ENCODE data around the gene FOXD2.

Gene FOXD2

GRCh38 chr1:47433477-47434050 is 4.3 kb upstream of the FOXD2 start:
- Histone ChIP-seq H3K9ac (ENCODE audit: low read depth, low read length, poor library complexity, severe bottlenecking) (no peak overlapping the region), H3K4me2 (ENCODE audit: low read depth, low read length, poor library complexity, severe bottlenecking) (peak overlapping the region; percentile 96), H2AFZ (ENCODE audit: low read length) (no peak overlapping the region), H3F3A (ENCODE audit: low read depth) (no peaks in the 10 kb centered on the region), H3K4me3 (ENCODE audit: low read length, poor library complexity, severe bottlenecking) (peak overlapping the region; percentile 37), H3K36me3 (ENCODE audit: insufficient read depth, low read length) (no peaks in the 10 kb centered on the region), H3K79me2 (ENCODE audit: insufficient read depth, low read length) (peaks cover 56% of the 10 kb centered on the region), H3K9me2 (replicated peaks; ENCODE audit: low read depth, low read length) (no peaks in the 10 kb centered on the region), H3K27me3 (ENCODE audit: insufficient read depth, low read length, poor library complexity, severe bottlenecking) (peaks cover 6% of the 10 kb centered on the region), H4K20me1 (ENCODE audit: insufficient read depth, low read length, poor library complexity, severe bottlenecking) (peaks cover 20% of the 10 kb centered on the region), H3K4me1 (ENCODE audit: insufficient read depth, low read length, poor library complexity, severe bottlenecking) (peaks cover 36% of the 10 kb centered on the region), H3K9me3 (ENCODE audit: insufficient read depth, low read depth, low read length) (no peaks in the 10 kb centered on the region)
- TF ChIP-seq CTCF (conservative IDR thresholded peaks at IDR 0.05; ENCODE audit: low read length) = no peak
- TF ChIP-seq EZH2phosphoT487 (IDR thresholded peaks at IDR 0.05; ENCODE audit: borderline replicate concordance) = no peak

- Histone ChIP-seq H3K36me3 (ENCODE audit: insufficient read depth, low read length) (no peaks in the 10 kb centered on the region), H3F3A (ENCODE audit: low read depth) (no peaks in the 10 kb centered on the region), H3K9me3 (ENCODE audit: insufficient read depth, low read depth, low read length) (no peaks in the 10 kb centered on the region), H3K4me1 (ENCODE audit: insufficient read depth, low read length, poor library complexity, severe bottlenecking) (peaks cover 36% of the 10 kb centered on the region), H3K9me2 (replicated peaks; ENCODE audit: low read depth, low read length) (no peaks in the 10 kb centered on the region), H3K9ac (ENCODE audit: low read depth, low read length, poor library complexity, severe bottlenecking) (peak overlapping the region; percentile 91), H4K20me1 (ENCODE audit: insufficient read depth, low read length, poor library complexity, severe bottlenecking) (peaks cover 20% of the 10 kb centered on the region), H2AFZ (ENCODE audit: low read length) (no peak overlapping the region), H3K4me2 (ENCODE audit: low read depth, low read length, poor library complexity, severe bottlenecking) (peak overlapping the region; percentile 96), H3K79me2 (ENCODE audit: insufficient read depth, low read length) (peaks cover 56% of the 10 kb centered on the region), H3K27me3 (ENCODE audit: insufficient read depth, low read length, poor library complexity, severe bottlenecking) (peaks cover 6% of the 10 kb centered on the region), H3K4me3 (ENCODE audit: low read length, poor library complexity, severe bottlenecking) (peak overlapping the region; percentile 36)
- TF ChIP-seq EZH2phosphoT487 (IDR thresholded peaks at IDR 0.05; ENCODE audit: borderline replicate concordance) = no peak
- no peak for TF ChIP-seq CTCF (conservative IDR thresholded peaks at IDR 0.05; ENCODE audit: low read length)
Measured at GRCh38 chr1:47434051-47434842, 3.6 kb upstream of the FOXD2 start.

- TF ChIP-seq CTCF (conservative IDR thresholded peaks at IDR 0.05; ENCODE audit: low read length) = no peak
- TF ChIP-seq EZH2phosphoT487 (IDR thresholded peaks at IDR 0.05; ENCODE audit: borderline replicate concordance) = no peak
- H3K9me3 ChIP-seq (ENCODE audit: insufficient read depth, low read depth, low read length) = no peaks in the 10 kb centered on the region
- H3K9ac ChIP-seq (ENCODE audit: low read depth, low read length, poor library complexity, severe bottlenecking) = peak overlapping the region; percentile 91
- H3K4me2 ChIP-seq (ENCODE audit: low read depth, low read length, poor library complexity, severe bottlenecking) = peak overlapping the region; percentile 96
- H3K36me3 ChIP-seq (ENCODE audit: insufficient read depth, low read length) = no peaks in the 10 kb centered on the region
- H3K79me2 ChIP-seq (ENCODE audit: insufficient read depth, low read length) = peaks cover 56% of the 10 kb centered on the region
- H2AFZ ChIP-seq (ENCODE audit: low read length) = no peak overlapping the region
- H3K4me3 ChIP-seq (ENCODE audit: low read length, poor library complexity, severe bottlenecking) = peak overlapping the region; percentile 98
- H3F3A ChIP-seq (ENCODE audit: low read depth) = no peaks in the 10 kb centered on the region
- peaks cover 36% of the 10 kb centered on the region for H3K4me1 ChIP-seq (ENCODE audit: insufficient read depth, low read length, poor library complexity, severe bottlenecking)
- peaks cover 20% of the 10 kb centered on the region for H4K20me1 ChIP-seq (ENCODE audit: insufficient read depth, low read length, poor library complexity, severe bottlenecking)
- H3K9me2 ChIP-seq (replicated peaks; ENCODE audit: low read depth, low read length) = no peaks in the 10 kb centered on the region
- peaks cover 6% of the 10 kb centered on the region for H3K27me3 ChIP-seq (ENCODE audit: insufficient read depth, low read length, poor library complexity, severe bottlenecking)
Measured at GRCh38 chr1:47435506-47436303, 2.1 kb upstream of the FOXD2 start.
